Gastrocnemius medialis (tissue), 4 donors: ENCODE measurements around the gene IDH3A. TPM values are rescaled to one million over a fixed set of nuclear protein-coding genes. Genes with fewer than 3 reads are reported as not detected.

Experiments
- ATAC-seq, 2 donors: fragments of 150-250 bp; one replicate each; pipeline ENCODE4 v1.9.1; 2016
- DNase-seq, 2 donors: peaks; one replicate each; pipeline ENCODE4 v3.0.0-alpha.2; 2019
- H3K27ac ChIP-seq, 4 donors: fragments of 200-600 bp; sonication (generic); 1 replicate in 1 of 4; 2 replicates in 3 of 4; pipeline ENCODE4 v1.5.1; 2016 to 2018; ENCODE audit warnings: mild to moderate bottlenecking in 2 of 4, moderate library complexity in 1 of 4
- H3K27me3 ChIP-seq, 3 donors: fragments of 200-600 bp; sonication (generic) in 2 of 3; 1 replicate in 1 of 3; 2 replicates in 2 of 3; pipeline versions ENCODE4 v1.5.1 to v1.6.0; 2016 to 2019; ENCODE audit warnings: mild to moderate bottlenecking in 1 of 3, moderate library complexity in 1 of 3
- H3K36me3 ChIP-seq, 2 donors: fragments of 200-600 bp; sonication (generic) in 1 of 2; one replicate each; pipeline ENCODE4 v1.5.1; 2017 to 2018
- H3K4me1 ChIP-seq, 2 donors: fragments of 200-600 bp; sonication (generic) in 1 of 2; one replicate each; pipeline ENCODE4 v1.5.1; 2016 to 2017; ENCODE audit warnings: mild to moderate bottlenecking in 2 of 2
- H3K4me3 ChIP-seq, 4 donors: fragments of 200-600 bp; sonication (generic) in 3 of 4; 1 replicate in 1 of 4; 2 replicates in 3 of 4; pipeline ENCODE4 v1.5.1; 2016 to 2019; ENCODE audit warnings: mild to moderate bottlenecking in 2 of 4
- H3K9me3 ChIP-seq, 3 donors: fragments of 200-600 bp; sonication (generic) in 2 of 3; 1 replicate in 1 of 3; 2 replicates in 2 of 3; pipeline ENCODE4 v1.5.1; 2016 to 2019
- CTCF ChIP-seq, 5 experiments: fragments of 450-650 bp in 3 of 5; fragments of 200-600 bp in 2 of 5; sonication (generic) in 2 of 5; IDR thresholded peaks in 4 of 5; conservative IDR thresholded peaks in 1 of 5; 1 replicate in 4 of 5; 2 replicates in 1 of 5; pipeline ENCODE4 v1.5.1; 2016 to 2019; ENCODE audit warnings: antibody characterized with exemption in 5 of 5, mild to moderate bottlenecking in 3 of 5, moderate library complexity in 3 of 5
- POLR2A ChIP-seq, 2 donors: fragments of 450-650 bp; IDR thresholded peaks; one replicate each; pipeline ENCODE4 v1.6.1; 2017; ENCODE audit warnings: antibody characterized with exemption in 2 of 2, mild to moderate bottlenecking in 2 of 2, moderate library complexity in 2 of 2
- in situ Hi-C, 4 donors: fragments of 200-750 bp; cut with MboI; loops; one replicate each; pipeline versions ENCODE4 v1.15.0 to v1.8.0; 2017; ENCODE audit warnings: low sequenced_read_pairs in 4 of 4
- intact Hi-C: fragments of 100-400 bp; cut with DNase I; formaldehyde crosslinking; loops from one replicate; pipeline ENCODE4 v1.15.1; 2023; ENCODE audit warnings: low total_unique reads
- total RNA-seq, 4 donors: library from RNA; depleted of rRNA; stranded (reverse); fragments of >200 nt; gene quantifications; one replicate each; pipeline versions ENCODE4 v1.1.0 to v1.2.3, GENCODE V29; 2016

IDH3A gene
- total RNA-seq: 100 to 1,000 TPM; 133 to 202 (median 168) TPM

- DNase-seq: peak; percentile 97 to 98
- H3K27me3 ChIP-seq: no peaks in the 10 kb centered on the region
- peak; percentile 81 to 90 for ATAC-seq
- H3K27ac ChIP-seq: peak within 1 kb of the TSS; percentile 86 to 96 (median 92)
- H3K4me3 ChIP-seq: peak within 1 kb of the TSS; percentile 65 to 85 (median 73)
- intact Hi-C loops (loop anchor here (1.0 to 10.0 kb wide), 2 partner anchors 18 to 286 kb away; partner anchors contain the start of genes CIB2 and IREB2), in situ Hi-C loops (loop anchor here in 2 of 4 donors (25.0 kb wide), 1 partner anchor 288 kb away; the partner anchor contains the start of gene IREB2 (in 2 of the 2))
- H3K4me1 ChIP-seq: peaks cover 47 to 53% of the 10 kb centered on the region in 2 donors
- H3K9me3 ChIP-seq: no peaks in the 10 kb centered on the region
- no peaks in the 10 kb centered on the region for H3K36me3 ChIP-seq
- TF ChIP-seq CTCF (IDR thresholded peaks at IDR 0.05 in 4 of 5, conservative IDR thresholded peaks at IDR 0.05 in 1 of 5): no peak
- peak; percentile 96 to 97 for TF ChIP-seq POLR2A (IDR thresholded peaks at IDR 0.05)
Measured at GRCh38 chr15:78149068-78149804, at the start of gene IDH3A. IDH3A (plus strand) TSS chr15:78149362; CDS start chr15:78149404, 42 bp downstream.

- no peak for ATAC-seq
- no peak for DNase-seq
- H3K4me3 ChIP-seq: no peak overlapping the region
- TF ChIP-seq POLR2A (IDR thresholded peaks at IDR 0.05) (no peak), CTCF (IDR thresholded peaks at IDR 0.05 in 4 of 5, conservative IDR thresholded peaks at IDR 0.05 in 1 of 5) (no peak)
- H3K27me3 ChIP-seq: no peaks in the 10 kb centered on the region
- H3K4me1 ChIP-seq: no peaks in the 10 kb centered on the region
- H3K27ac ChIP-seq: no peak overlapping the region
- H3K36me3 ChIP-seq: no peaks in the 10 kb centered on the region
- no peaks in the 10 kb centered on the region for H3K9me3 ChIP-seq
- intact Hi-C loops: no loop called here
- in situ Hi-C loops: loop anchor here in 2 of 4 donors (10.0 to 25.0 kb wide), 2 partner anchors 106 to 336 kb away; partner anchors contain the start of gene IREB2 (in 1 of the 2)
Measured at GRCh38 chr15:78100886-78101285, 48.3 kb upstream of the IDH3A start.

- in situ Hi-C loops: loop anchor here in 2 of 4 donors (10.0 to 25.0 kb wide), 2 partner anchors 107 to 336 kb away; partner anchors contain the start of gene IREB2 (in 1 of the 2)
- no peaks in the 10 kb centered on the region for H3K27me3 ChIP-seq
- intact Hi-C loops: no loop called here
- no peak overlapping the region for H3K4me3 ChIP-seq
- no peaks in the 10 kb centered on the region for H3K4me1 ChIP-seq
- H3K27ac ChIP-seq: no peak overlapping the region
- no peak for DNase-seq
- no peaks in the 10 kb centered on the region for H3K36me3 ChIP-seq
- H3K9me3 ChIP-seq: no peaks in the 10 kb centered on the region
- ATAC-seq: no peak
- TF ChIP-seq CTCF (IDR thresholded peaks at IDR 0.05 in 4 of 5, conservative IDR thresholded peaks at IDR 0.05 in 1 of 5) (no peak), POLR2A (IDR thresholded peaks at IDR 0.05) (no peak)
Measured at GRCh38 chr15:78101423-78102105, 47.6 kb upstream of the IDH3A start.

GRCh38 chr15:78102211-78102610, 47.0 kb upstream of the IDH3A start:
- H3K36me3 ChIP-seq: no peaks in the 10 kb centered on the region
- in situ Hi-C loops: loop anchor here in 2 of 4 donors (10.0 to 25.0 kb wide), 2 partner anchors 107 to 335 kb away; partner anchors contain the start of gene IREB2 (in 1 of the 2)
- ATAC-seq: no peak
- H3K4me1 ChIP-seq: no peaks in the 10 kb centered on the region
- H3K9me3 ChIP-seq: no peaks in the 10 kb centered on the region
- intact Hi-C loops: no loop called here
- no peak overlapping the region for H3K4me3 ChIP-seq
- no peak for DNase-seq
- no peak overlapping the region for H3K27ac ChIP-seq
- TF ChIP-seq POLR2A (IDR thresholded peaks at IDR 0.05): no peak
- TF ChIP-seq CTCF (IDR thresholded peaks at IDR 0.05 in 4 of 5, conservative IDR thresholded peaks at IDR 0.05 in 1 of 5): no peak
- H3K27me3 ChIP-seq: no peaks in the 10 kb centered on the region
